HepG2 (cell line): ENCODE data around the gene OIT3. TPM values are rescaled to one million over a fixed set of nuclear protein-coding genes. Genes with fewer than 3 reads are reported as not detected.

ENCODE experiments used
- AKAP8 ChIP-seq: sonication (generic); formaldehyde crosslinking; IDR thresholded peaks from 2 replicates; pipeline ENCODE4 v1.5.1; 2020; ENCODE audit warnings: mild to moderate bottlenecking, missing genetic modification reagents
- BCL6 ChIP-seq: IDR thresholded peaks from 2 replicates; pipeline ENCODE4 v1.6.1; 2016; ENCODE audit warnings: missing genetic modification reagents, missing compliant biosample characterization
- CREM ChIP-seq, 2 experiments: sonication (generic) in 1 of 2; formaldehyde crosslinking in 1 of 2; IDR thresholded peaks; 2 replicates each; pipeline versions ENCODE4 v1.4.0 to v1.6.1; 2016 to 2020; ENCODE audit warnings: antibody characterized with exemption in 1 of 2, mild to moderate bottlenecking in 1 of 2, missing genetic modification reagents in 1 of 2
- EEA1 ChIP-seq: sonication (generic); formaldehyde crosslinking; IDR thresholded peaks from 2 replicates; pipeline ENCODE4 v1.5.1; 2020; ENCODE audit warnings: mild to moderate bottlenecking, missing genetic modification reagents, borderline replicate concordance
- ELF4 ChIP-seq: sonication (generic); formaldehyde crosslinking; IDR thresholded peaks from 2 replicates; pipeline ENCODE4 v1.5.0; 2020; ENCODE audit warnings: missing genetic modification reagents, mild to moderate bottlenecking, moderate library complexity, borderline replicate concordance
- GRHL1 ChIP-seq: sonication (generic); formaldehyde crosslinking; conservative IDR thresholded peaks from 2 replicates; pipeline ENCODE4 v1.8.0; 2022; ENCODE audit warnings: missing genetic modification reagents
- HMG20A ChIP-seq: IDR thresholded peaks from 2 replicates; pipeline ENCODE4 v1.6.1; 2016; ENCODE audit warnings: borderline replicate concordance
- IKZF4 ChIP-seq: sonication (generic); formaldehyde crosslinking; IDR thresholded peaks from 2 replicates; pipeline ENCODE4 v1.5.1; 2020; ENCODE audit warnings: borderline replicate concordance, mild to moderate bottlenecking, low read depth, missing genetic modification reagents; ENCODE audit errors: not compliant biosample characterization
- ONECUT2 ChIP-seq: sonication (generic); formaldehyde crosslinking; IDR thresholded peaks from 2 replicates; pipeline ENCODE4 v1.4.0; 2020; ENCODE audit warnings: missing genetic modification reagents
- PTBP1 ChIP-seq: fragments of 200-400 bp; formaldehyde crosslinking; IDR thresholded peaks from 2 replicates; pipeline ENCODE4 v1.6.1; 2018; ENCODE audit warnings: low read length, low read depth; ENCODE audit not compliant: poor library complexity, severe bottlenecking
- ZNF232 ChIP-seq: sonication (generic); formaldehyde crosslinking; IDR thresholded peaks from 2 replicates; pipeline ENCODE4 v1.4.0; 2020; ENCODE audit warnings: missing genetic modification reagents, borderline replicate concordance
- ZNF317 ChIP-seq: sonication (generic); formaldehyde crosslinking; IDR thresholded peaks from 2 replicates; pipeline ENCODE4 v1.5.0; 2020; ENCODE audit warnings: mild to moderate bottlenecking, missing genetic modification reagents
- ZNF34 ChIP-seq: sonication (generic); formaldehyde crosslinking; IDR thresholded peaks from 2 replicates; pipeline ENCODE4 v1.4.0; 2020; ENCODE audit warnings: mild to moderate bottlenecking, missing genetic modification reagents, borderline replicate concordance
- ZNF574 ChIP-seq: sonication (generic); formaldehyde crosslinking; IDR thresholded peaks from 2 replicates; pipeline ENCODE4 v1.4.0; 2020; ENCODE audit warnings: missing genetic modification reagents
- polyA plus RNA-seq, 8 experiments: library from polyadenylated mRNA; depleted of rRNA in 3 of 8; stranded (reverse) in 7 of 8; unstranded in 1 of 8; fragments of >200 nt; fragmentation: Illumina TruSeq in 4 of 8; extraction: Trizol in 4 of 8; gene quantifications; 2 replicates each; pipeline versions ENCODE4 v1.2.1 to v1.2.3, GENCODE V29; 2011 to 2016; ENCODE audit warnings: low read depth in 4 of 8, missing spikeins in 1 of 8, mixed read lengths in 1 of 8; ENCODE audit not compliant: insufficient read depth in 1 of 8
- total RNA-seq, 5 experiments: library from RNA; depleted of rRNA; stranded (reverse); fragments of >200 nt; fragmentation: Illumina TruSeq; extraction: Trizol; gene quantifications; 2 replicates each; pipeline ENCODE4 v1.2.3, GENCODE V29; 2016; ENCODE audit warnings: low read depth in 1 of 5
- TF ChIP-seq, protein P1 (sequence below): sonication (generic); formaldehyde crosslinking; IDR thresholded peaks from 2 replicates; pipeline ENCODE4 v1.5.0; 2020; ENCODE audit warnings: mild to moderate bottlenecking, missing genetic modification reagents
- TF ChIP-seq, protein P2 (sequence below): sonication (generic); formaldehyde crosslinking; IDR thresholded peaks from 2 replicates; pipeline ENCODE4 v1.8.1; 2023; ENCODE audit warnings: missing genetic modification reagents, mild to moderate bottlenecking, borderline replicate concordance
- TF ChIP-seq, protein P3 (sequence below): sonication (generic); formaldehyde crosslinking; IDR thresholded peaks from 2 replicates; pipeline ENCODE4 v1.5.1; 2020; ENCODE audit warnings: missing genetic modification reagents, mild to moderate bottlenecking, borderline replicate concordance
- TF ChIP-seq, protein P4 (sequence below): IDR thresholded peaks from 2 replicates; pipeline ENCODE4 v1.6.1; 2016; ENCODE audit warnings: control low read depth

Gene OIT3
- total and polyA plus RNA-seq, 2 of the 13 experiments (the other 11 are each of a cell fraction or from before 2014, with no cell fraction given), result not detected

DNA sequence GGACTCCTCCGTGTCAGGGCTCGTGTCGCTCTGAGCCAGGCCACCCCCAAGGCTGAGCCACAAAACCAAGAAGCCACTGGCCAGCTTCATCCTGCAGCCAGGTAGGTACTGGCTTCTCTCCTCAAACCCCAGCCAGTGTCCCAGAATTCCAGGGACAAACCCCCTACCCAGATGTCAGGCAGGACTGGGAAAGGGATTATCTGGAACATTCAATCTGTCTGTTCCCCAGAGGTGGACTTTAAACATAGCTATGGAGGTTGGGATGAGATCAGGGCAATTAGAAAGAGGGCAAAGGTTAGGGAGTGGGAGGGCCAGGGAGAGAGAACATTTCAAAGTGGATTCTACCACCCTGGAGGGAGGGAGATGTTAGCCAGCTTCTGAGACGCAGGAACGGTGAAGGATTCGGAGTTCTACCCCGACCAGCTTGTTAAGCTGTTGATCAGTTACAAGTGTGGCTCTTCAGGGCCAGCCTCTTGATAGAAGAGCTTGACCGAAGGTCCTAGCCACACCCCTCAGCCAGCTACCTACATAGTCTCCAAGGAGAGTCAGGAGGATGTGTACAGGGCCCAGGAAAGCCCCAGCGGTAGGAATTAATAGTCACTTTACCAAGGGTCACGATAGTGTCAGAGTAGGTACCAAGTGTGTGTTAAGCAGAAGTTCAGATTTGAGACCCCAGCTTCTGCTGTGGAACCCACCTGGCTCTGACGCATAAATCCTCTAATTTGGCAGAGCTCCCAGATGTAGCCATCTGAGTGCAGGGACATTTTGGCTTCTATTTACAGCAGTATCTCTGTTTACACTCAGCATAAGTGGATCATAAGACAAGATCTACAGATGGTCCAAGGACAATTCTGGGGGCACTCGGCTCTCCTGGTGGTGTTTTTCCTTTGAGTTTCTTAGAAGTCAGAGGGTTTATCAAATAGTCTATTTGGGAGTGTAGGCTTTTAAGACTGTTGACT is 61.3 kb downstream of the OIT3 start, which contains the start of gene PLA2G12B (continued):
- no peak for TF ChIP-seq PTBP1
- TF ChIP-seq HMG20A (CRISPR knock-in tag), result no peak
- no peak for TF ChIP-seq GRHL1 (CRISPR knock-in tag)
- no peak for TF ChIP-seq ZNF574
- no peak for TF ChIP-seq CREM (IDR thresholded peaks at IDR 0.05)
- no peak for TF ChIP-seq CREM (CRISPR knock-in tag; IDR thresholded peaks at IDR 0.05)
- no peak for TF ChIP-seq ZNF34 (CRISPR knock-in tag)
- TF ChIP-seq, protein P1, sequence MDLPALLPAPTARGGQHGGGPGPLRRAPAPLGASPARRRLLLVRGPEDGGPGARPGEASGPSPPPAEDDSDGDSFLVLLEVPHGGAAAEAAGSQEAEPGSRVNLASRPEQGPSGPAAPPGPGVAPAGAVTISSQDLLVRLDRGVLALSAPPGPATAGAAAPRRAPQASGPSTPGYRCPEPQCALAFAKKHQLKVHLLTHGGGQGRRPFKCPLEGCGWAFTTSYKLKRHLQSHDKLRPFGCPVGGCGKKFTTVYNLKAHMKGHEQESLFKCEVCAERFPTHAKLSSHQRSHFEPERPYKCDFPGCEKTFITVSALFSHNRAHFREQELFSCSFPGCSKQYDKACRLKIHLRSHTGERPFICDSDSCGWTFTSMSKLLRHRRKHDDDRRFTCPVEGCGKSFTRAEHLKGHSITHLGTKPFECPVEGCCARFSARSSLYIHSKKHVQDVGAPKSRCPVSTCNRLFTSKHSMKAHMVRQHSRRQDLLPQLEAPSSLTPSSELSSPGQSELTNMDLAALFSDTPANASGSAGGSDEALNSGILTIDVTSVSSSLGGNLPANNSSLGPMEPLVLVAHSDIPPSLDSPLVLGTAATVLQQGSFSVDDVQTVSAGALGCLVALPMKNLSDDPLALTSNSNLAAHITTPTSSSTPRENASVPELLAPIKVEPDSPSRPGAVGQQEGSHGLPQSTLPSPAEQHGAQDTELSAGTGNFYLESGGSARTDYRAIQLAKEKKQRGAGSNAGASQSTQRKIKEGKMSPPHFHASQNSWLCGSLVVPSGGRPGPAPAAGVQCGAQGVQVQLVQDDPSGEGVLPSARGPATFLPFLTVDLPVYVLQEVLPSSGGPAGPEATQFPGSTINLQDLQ, result no peak
- no peak for TF ChIP-seq BCL6 (CRISPR knock-in tag)
- no peak for TF ChIP-seq ZNF232 (CRISPR knock-in tag)
- TF ChIP-seq, protein P2, sequence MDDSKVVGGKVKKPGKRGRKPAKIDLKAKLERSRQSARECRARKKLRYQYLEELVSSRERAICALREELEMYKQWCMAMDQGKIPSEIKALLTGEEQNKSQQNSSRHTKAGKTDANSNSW (CRISPR knock-in tag), result no peak
- TF ChIP-seq ONECUT2, result no peak
- TF ChIP-seq, protein P3, sequence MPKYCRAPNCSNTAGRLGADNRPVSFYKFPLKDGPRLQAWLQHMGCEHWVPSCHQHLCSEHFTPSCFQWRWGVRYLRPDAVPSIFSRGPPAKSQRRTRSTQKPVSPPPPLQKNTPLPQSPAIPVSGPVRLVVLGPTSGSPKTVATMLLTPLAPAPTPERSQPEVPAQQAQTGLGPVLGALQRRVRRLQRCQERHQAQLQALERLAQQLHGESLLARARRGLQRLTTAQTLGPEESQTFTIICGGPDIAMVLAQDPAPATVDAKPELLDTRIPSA, result no peak
- no peak for TF ChIP-seq AKAP8 (CRISPR knock-in tag)
- no peak for TF ChIP-seq EEA1 (CRISPR knock-in tag)
- TF ChIP-seq, protein P4, sequence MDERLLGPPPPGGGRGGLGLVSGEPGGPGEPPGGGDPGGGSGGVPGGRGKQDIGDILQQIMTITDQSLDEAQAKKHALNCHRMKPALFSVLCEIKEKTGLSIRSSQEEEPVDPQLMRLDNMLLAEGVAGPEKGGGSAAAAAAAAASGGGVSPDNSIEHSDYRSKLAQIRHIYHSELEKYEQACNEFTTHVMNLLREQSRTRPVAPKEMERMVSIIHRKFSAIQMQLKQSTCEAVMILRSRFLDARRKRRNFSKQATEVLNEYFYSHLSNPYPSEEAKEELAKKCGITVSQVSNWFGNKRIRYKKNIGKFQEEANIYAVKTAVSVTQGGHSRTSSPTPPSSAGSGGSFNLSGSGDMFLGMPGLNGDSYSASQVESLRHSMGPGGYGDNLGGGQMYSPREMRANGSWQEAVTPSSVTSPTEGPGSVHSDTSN, result no peak
- TF ChIP-seq ZNF317 (CRISPR knock-in tag), result no peak
- TF ChIP-seq IKZF4, result no peak
- TF ChIP-seq ELF4, result no peak
